Breast epithelium (tissue), 4 donors: ENCODE data around the gene GJA10. TPM values are rescaled to one million over a fixed set of nuclear protein-coding genes. Genes with fewer than 3 reads are reported as not detected.

ENCODE experiments used
- DNase-seq, 2 donors: peaks; one replicate each; pipeline ENCODE4 v3.0.0-alpha.2; 2019; ENCODE audit warnings: low spot score in 2 of 2
- H3K27ac ChIP-seq, 2 donors: fragments of 200-600 bp; sonication (generic) in 1 of 2; one replicate each; pipeline ENCODE4 v1.5.1; 2016 to 2019; ENCODE audit warnings: mild to moderate bottlenecking in 1 of 2
- H3K27me3 ChIP-seq, 2 donors: fragments of 200-600 bp; sonication (generic) in 1 of 2; one replicate each; pipeline versions ENCODE4 v1.5.1 to v1.6.0; 2017 to 2019; ENCODE audit warnings: control low read depth in 1 of 2, mild to moderate bottlenecking in 1 of 2
- H3K36me3 ChIP-seq: fragments of 200-600 bp; one replicate; pipeline ENCODE4 v1.5.1; 2019
- H3K4me1 ChIP-seq, 2 donors: fragments of 200-600 bp; sonication (generic); one replicate each; pipeline ENCODE4 v1.5.1; 2016 to 2019; ENCODE audit warnings: control low read depth in 1 of 2
- H3K4me3 ChIP-seq, 3 donors: fragments of 200-600 bp; sonication (generic); 1 replicate in 2 of 3; 2 replicates in 1 of 3; pipeline ENCODE4 v1.5.1; 2016 to 2019; ENCODE audit warnings: mild to moderate bottlenecking in 3 of 3, moderate library complexity in 2 of 3
- H3K9me3 ChIP-seq, 2 donors: fragments of 200-600 bp; sonication (generic) in 1 of 2; one replicate each; pipeline ENCODE4 v1.5.1; 2016 to 2019; ENCODE audit warnings: control low read depth in 1 of 2
- POLR2A ChIP-seq: fragments of 450-650 bp; IDR thresholded peaks from one replicate; pipeline ENCODE4 v1.6.1; 2016; ENCODE audit warnings: antibody characterized with exemption, mild to moderate bottlenecking, moderate library complexity
- POLR2AphosphoS5 ChIP-seq, 3 donors: sonication (generic); formaldehyde crosslinking; IDR thresholded peaks; one replicate each; pipeline ENCODE4 v1.6.1; 2017; ENCODE audit warnings: antibody characterized with exemption in 3 of 3
- intact Hi-C: fragments of 100-400 bp; cut with DNase I; formaldehyde crosslinking; loops from one replicate; pipeline ENCODE4 v1.15.1; 2023; ENCODE audit warnings: low total_unique reads
- total RNA-seq, 3 donors: library from RNA; depleted of rRNA; stranded (reverse); fragments of >200 nt; gene quantifications; one replicate each; pipeline ENCODE4 v1.1.0, GENCODE V29; 2016
- TF ChIP-seq, protein P1 (sequence below), 3 donors: fragments of 450-650 bp; IDR thresholded peaks; one replicate each; pipeline ENCODE4 v1.5.1; 2016 to 2017; ENCODE audit warnings: antibody characterized with exemption in 3 of 3, mild to moderate bottlenecking in 3 of 3, moderate library complexity in 3 of 3

GJA10 gene
- total RNA-seq, 3 donors from 2014 or later = not detected

DNA sequence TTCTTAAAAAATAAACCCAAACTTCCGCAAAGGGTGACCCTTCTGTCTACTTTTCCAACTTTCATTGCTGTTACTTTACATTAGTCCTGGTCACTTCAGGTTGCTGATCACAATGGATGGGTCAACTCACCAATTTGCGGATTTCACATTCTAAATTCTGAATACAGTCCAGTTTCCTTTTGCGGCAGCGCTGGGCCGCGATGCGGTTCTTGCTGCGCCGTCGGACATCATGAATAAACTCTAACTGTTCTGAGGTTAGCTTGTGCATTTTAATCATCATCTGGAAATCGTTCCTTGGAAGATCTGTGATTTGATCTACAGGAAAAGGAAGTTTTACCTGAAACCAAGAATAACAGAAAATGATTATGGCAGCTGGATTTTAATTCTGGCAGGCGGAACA lies 43.7 kb downstream of the GJA10 start:
- Histone ChIP-seq H3K27ac (no peak overlapping the region), H3K36me3 (no peaks in the 10 kb centered on the region), H3K9me3 (no peaks in the 10 kb centered on the region), H3K27me3 (no peaks in the 10 kb centered on the region), H3K4me3 (no peak overlapping the region), H3K4me1 (no peaks in the 10 kb centered on the region)
- TF ChIP-seq POLR2A = no peak
- TF ChIP-seq, protein P1, sequence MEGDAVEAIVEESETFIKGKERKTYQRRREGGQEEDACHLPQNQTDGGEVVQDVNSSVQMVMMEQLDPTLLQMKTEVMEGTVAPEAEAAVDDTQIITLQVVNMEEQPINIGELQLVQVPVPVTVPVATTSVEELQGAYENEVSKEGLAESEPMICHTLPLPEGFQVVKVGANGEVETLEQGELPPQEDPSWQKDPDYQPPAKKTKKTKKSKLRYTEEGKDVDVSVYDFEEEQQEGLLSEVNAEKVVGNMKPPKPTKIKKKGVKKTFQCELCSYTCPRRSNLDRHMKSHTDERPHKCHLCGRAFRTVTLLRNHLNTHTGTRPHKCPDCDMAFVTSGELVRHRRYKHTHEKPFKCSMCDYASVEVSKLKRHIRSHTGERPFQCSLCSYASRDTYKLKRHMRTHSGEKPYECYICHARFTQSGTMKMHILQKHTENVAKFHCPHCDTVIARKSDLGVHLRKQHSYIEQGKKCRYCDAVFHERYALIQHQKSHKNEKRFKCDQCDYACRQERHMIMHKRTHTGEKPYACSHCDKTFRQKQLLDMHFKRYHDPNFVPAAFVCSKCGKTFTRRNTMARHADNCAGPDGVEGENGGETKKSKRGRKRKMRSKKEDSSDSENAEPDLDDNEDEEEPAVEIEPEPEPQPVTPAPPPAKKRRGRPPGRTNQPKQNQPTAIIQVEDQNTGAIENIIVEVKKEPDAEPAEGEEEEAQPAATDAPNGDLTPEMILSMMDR (IDR thresholded peaks at IDR 0.05) = no peak
- TF ChIP-seq POLR2AphosphoS5 (IDR thresholded peaks at IDR 0.05) = no peak
- intact Hi-C loops = no loop called here
- DNase-seq = no peak

DNA sequence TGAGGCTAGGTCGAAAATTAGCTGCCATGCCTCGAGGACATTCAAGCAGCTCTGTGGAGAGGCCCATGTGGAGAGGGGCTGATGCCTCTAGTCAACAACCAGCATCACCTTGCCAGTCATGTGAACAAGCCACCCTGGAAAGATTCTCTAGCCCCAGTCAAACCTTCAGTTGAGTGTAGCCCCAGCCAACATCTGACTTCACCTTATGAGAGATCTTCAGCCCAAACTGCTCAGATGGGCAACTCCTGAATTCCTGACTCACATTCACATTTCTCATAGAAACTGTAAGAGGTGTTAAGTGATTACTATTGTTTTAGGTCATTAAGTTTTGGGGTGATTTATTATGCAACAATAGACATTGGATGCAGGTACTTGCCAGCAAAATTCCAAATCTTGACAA lies 44.9 kb downstream of the GJA10 start:
- Histone ChIP-seq H3K36me3 (no peaks in the 10 kb centered on the region), H3K9me3 (no peaks in the 10 kb centered on the region), H3K4me1 (no peaks in the 10 kb centered on the region), H3K4me3 (no peak overlapping the region), H3K27me3 (no peaks in the 10 kb centered on the region), H3K27ac (no peak overlapping the region)
- no peak for DNase-seq
- intact Hi-C loops = no loop called here
- no peak for TF ChIP-seq POLR2AphosphoS5 (IDR thresholded peaks at IDR 0.05)
- TF ChIP-seq, protein P1 (IDR thresholded peaks at IDR 0.05) = no peak

DNA sequence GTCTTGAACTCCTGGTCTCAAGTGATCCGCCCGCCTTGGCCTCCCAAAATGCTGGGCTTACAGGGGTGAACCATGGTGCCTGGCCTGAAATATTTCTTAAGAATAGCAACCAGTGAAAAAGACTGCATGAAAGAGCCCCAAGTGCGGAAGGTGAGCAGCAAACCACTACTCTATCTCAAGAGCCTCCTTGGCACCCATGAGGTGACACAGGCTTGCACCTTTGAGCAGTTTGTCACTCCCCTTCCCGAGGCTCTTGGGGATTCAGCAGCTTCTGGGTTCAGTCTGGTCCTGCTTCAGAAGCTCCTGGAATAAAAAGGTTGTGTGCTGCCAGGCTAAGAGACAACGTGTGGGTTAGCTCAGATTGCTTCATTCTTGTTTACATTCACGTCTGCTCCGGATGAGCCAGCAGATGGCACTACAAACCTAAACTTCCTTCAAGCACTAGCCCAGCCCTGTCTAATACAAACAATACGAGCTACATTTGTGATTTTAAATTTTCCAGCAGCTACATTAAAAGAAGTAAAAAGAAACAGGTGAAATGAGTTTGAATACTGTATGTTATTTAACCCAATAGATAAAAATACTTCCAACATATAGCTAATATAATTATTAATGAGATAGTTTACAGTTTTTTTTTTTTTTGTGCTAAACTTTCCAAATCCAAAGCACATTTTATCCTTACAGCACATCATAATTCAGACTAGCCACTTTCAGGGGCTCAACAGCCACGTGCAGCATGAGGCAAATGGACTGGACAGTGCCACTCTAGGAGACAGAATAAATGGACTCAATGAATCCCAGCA lies 46.2 kb downstream of the GJA10 start:
- no peaks in the 10 kb centered on the region for H3K36me3 ChIP-seq
- H3K27me3 ChIP-seq = no peaks in the 10 kb centered on the region
- H3K9me3 ChIP-seq = no peaks in the 10 kb centered on the region
- H3K27ac ChIP-seq = peak overlapping the region; percentile 3 to 37
- no peaks in the 10 kb centered on the region for H3K4me1 ChIP-seq
- intact Hi-C loops = no loop called here
- H3K4me3 ChIP-seq = no peak overlapping the region
- TF ChIP-seq POLR2A (no peak), POLR2AphosphoS5 (IDR thresholded peaks at IDR 0.05) (peak in 1 of 3 donors; percentile 26)
- TF ChIP-seq, protein P1 (IDR thresholded peaks at IDR 0.05) = peak in 2 of 3 donors; percentile 71 to 79
- DNase-seq = peak; percentile 68 to 72

DNA sequence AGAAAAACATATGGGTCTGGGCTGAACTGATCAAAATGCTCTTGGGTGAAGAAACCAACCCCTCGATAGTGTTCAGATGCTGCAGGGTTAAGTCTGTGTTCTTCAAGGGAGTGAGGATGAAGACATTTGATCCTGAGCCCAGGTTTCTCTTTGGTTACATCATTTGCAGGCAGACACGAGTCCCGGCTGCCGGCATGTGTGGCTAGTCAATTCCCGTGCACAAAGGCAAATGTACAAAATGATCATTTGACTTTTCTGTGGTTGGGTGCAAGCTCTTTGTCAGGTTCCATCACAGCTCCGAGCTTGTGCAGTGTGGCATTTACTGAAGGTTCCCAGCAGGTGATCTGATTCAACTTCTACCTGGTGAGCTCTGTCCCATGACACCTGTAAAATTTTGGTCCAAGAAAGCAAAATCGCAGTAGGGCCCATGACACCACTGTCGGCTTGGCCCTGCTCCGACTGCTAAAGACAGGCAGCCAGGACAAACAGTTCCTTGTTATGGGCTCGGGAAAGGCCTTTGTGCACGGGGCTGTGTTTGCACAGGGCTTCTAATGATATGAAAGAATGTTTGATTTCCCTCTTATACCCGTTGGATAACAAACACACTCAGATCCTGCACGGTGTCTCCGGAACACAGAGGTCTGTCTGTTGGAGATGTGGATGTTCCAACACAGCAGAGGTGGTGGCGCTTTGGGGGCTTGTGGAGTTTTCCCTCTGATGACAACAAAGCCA lies 46.9 kb downstream of the GJA10 start:
- no peaks in the 10 kb centered on the region for H3K27me3 ChIP-seq
- peak overlapping the region; percentile 3 to 37 for H3K27ac ChIP-seq
- no peak overlapping the region for H3K4me3 ChIP-seq
- no peaks in the 10 kb centered on the region for H3K4me1 ChIP-seq
- no peaks in the 10 kb centered on the region for H3K9me3 ChIP-seq
- DNase-seq = peak in 1 of 2 donors; percentile 31
- TF ChIP-seq POLR2A (no peak), POLR2AphosphoS5 (IDR thresholded peaks at IDR 0.05) (no peak)
- TF ChIP-seq, protein P1 (IDR thresholded peaks at IDR 0.05) = no peak
- no peaks in the 10 kb centered on the region for H3K36me3 ChIP-seq
- intact Hi-C loops = no loop called here
